GM19467 (cell line): ENCODE measurements around the gene USP50.
"Not testable (repeated sequence)": the region's sequence is repeated elsewhere in the genome, so short reads cannot be mapped to it uniquely, and the experiment has no call there.

Experiments used
- ATAC-seq: cut with Tn5 transposase; IDR thresholded peaks from one replicate; pipeline ENCODE4 v1.9.1; 2021; ENCODE audit warnings: mild to moderate bottlenecking, moderate library complexity; ENCODE audit not compliant: unreplicated experiment

Gene USP50

GRCh38 chr15:50505656-50506055 lies 40.8 kb downstream of the USP50 start:
- ATAC-seq: not testable (repeated sequence)

GRCh38 chr15:50503144-50503543 lies 43.3 kb downstream of the USP50 start:
- no peak for ATAC-seq

DNA sequence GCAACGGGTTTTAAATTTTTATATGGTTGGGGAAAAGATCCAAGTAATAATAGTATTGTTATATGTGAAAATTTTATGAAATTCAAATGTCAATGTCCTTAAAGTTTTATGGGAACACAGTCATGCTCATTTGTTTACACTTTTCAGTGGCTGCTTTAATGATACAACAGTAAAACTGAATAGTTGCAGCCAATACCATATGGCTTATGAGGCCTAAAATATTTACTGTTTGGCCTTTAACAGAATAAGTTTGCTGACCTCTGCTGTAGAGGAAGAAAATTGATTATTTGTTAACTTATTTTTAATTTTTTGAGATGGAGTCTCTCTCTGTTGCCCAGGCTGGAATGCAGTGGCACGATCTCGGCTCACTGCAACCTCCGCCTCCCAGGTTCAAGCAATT lies 44.7 kb downstream of the USP50 start:
- ATAC-seq: no peak

DNA sequence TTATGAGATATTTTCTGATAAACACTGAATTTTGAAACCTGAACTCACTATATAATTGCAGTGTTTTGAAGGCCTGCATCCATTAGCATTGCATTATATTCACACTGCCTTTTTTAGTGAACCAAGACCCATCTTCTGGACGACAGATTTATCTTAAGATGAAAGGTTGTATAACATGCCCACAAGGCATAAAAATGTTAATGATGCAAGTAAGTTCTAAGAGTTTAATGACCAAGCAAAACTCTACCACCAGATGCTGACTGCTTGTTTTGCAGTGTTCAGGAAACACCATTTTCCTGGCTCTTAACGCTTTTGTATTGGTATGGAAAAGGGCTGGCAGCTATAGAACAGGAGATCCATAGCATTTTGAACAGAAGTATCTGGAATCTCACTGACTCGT lies 46.1 kb downstream of the USP50 start:
- ATAC-seq: no peak

DNA sequence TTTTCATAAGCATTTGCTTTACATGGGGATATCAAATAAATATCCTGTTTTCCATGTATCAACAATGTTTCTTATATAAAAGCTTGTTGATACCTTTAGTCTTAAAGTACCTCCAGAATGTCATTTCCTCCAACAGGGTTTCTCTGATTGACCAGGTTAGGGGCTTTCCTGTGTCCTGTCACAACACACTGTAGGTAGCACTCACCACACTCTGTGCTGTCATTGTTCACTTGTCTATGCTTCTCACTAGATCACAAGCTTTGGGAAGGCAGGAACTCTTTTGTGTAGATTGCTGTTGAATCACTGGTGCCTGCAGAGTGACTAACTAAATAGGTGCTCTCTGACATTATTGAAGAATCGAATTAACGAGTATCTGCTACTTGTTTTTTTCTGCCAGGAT lies 49.8 kb downstream of the USP50 start:
- ATAC-seq: no peak

DNA sequence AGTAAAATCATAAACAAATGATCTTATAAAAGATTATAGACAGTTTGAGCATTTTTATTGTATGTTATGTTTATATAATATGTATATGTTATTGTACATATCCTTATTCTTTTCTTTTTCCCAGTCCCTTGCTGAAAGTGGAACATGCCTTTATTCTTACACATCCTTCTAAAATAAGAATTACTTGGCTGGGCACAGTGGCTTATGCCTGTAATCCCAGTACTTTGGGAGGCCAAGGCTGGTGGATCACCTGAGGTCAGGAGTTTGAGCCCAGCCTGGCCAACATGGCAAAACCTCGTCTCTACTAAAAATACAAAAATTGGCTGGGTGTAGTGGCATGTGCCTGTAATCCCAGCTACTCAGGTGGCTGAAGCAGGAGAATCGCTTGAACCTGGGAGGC lies 51.9 kb downstream of the USP50 start:
- not testable (repeated sequence) for ATAC-seq

- ATAC-seq: no peak
Observed at GRCh38 chr15:50493625-50494024, 52.8 kb downstream of the USP50 start.

GRCh38 chr15:50487287-50487686 lies 59.2 kb downstream of the USP50 start:
- ATAC-seq: no peak

GRCh38 chr15:50485389-50485788 lies 61.1 kb downstream of the USP50 start:
- no peak for ATAC-seq

DNA sequence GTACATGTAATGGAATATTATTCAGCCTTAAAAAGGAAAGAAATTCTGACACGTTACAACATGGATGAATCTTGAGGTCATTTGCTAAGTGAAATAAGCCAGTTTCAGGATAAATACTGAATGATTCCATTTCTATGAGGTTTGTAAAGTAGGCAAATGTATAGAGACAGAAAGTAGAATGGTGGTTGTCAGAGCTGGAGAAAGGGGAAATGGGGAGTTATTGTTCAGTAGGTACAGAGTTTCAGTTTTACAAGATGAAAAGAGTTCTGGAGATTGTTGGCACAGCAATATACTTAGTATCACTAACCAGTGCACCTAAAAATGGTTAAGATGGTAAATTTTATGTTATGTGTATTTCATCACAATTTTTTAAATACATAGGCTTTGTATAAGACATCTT lies 61.7 kb downstream of the USP50 start:
- ATAC-seq: no peak

DNA sequence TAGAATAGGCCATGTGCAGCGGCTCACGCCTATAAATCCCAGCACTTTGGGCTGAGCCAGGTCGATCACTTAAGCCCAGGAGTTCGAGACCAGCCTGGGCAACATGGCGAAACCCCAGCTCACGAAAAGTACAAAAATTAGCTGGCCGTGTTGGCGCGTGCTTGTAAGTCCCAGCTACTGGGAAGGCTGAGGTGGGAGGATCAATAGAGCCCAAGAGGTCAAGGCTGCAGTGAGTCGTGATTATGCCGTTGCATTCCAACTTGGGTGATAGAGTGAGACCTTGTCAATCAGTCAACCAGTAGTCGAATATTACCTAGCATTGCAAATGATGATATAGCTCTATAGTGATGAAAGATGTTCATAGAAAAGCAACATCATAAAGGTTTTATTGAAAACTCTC lies 70.3 kb downstream of the USP50 start:
- ATAC-seq: no peak

- no peak for ATAC-seq
Observed at GRCh38 chr15:50471072-50471471, 75.4 kb downstream of the USP50 start.

- no peak for ATAC-seq
Observed at GRCh38 chr15:50463423-50464358, 82.8 kb downstream of the USP50 start.

GRCh38 chr15:50458348-50459112 lies 87.9 kb downstream of the USP50 start:
- no peak for ATAC-seq

DNA sequence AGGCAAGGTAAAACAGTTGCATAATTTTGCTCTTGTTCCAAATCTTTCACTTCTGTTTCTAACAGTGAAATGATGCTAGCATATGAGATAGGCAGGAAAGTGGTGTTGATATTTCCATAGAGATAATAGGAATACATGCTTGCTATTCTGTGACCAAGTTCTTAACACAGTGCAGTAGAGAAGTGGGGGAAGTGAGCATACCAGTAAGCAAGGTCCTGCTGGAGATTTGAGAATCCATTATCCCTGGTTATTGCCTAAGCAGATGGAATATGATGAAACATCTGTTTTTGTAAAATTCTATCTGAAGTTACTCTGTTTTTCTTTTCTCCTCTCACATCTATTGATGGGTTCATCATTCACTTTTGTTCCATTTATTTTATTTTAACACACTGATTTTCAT lies 93.5 kb downstream of the USP50 start:
- no peak for ATAC-seq
